GM12878 (cell line): Measurements from ENCODE around the gene ILKAP. TPM values are rescaled to one million over a fixed set of nuclear protein-coding genes. Genes with fewer than 3 reads are reported as not detected.

Experiments
- E2F4 ChIP-seq: IDR thresholded peaks from 2 replicates; pipeline ENCODE4 v1.6.1; 2012; ENCODE audit warnings: low read depth, low read length, improper control_type of control experiment
- ELK1 ChIP-seq: IDR thresholded peaks from 2 replicates; pipeline ENCODE4 v1.6.1; 2012; ENCODE audit warnings: low read depth, low read length, improper control_type of control experiment
- MEF2A ChIP-seq: IDR thresholded peaks from 2 replicates; pipeline ENCODE4 v1.6.1; 2011; ENCODE audit warnings: low read depth, mild to moderate bottlenecking, low read length, moderate library complexity; ENCODE audit not compliant: insufficient read depth
- STAT3 ChIP-seq: IDR thresholded peaks from 2 replicates; pipeline ENCODE4 v1.6.1; 2011; ENCODE audit warnings: low read depth, low read length, improper control_type of control experiment
- TAF1 ChIP-seq: IDR thresholded peaks from 2 replicates; pipeline ENCODE4 v1.6.1; 2011; ENCODE audit warnings: mild to moderate bottlenecking, low read depth, low read length, borderline replicate concordance
- ZBED1 ChIP-seq: IDR thresholded peaks from 2 replicates; pipeline ENCODE4 v1.6.1; 2016; ENCODE audit warnings: borderline replicate concordance
- ZNF687 ChIP-seq: fragments of 450-650 bp; IDR thresholded peaks from 2 replicates; pipeline ENCODE4 v1.6.1; 2017; ENCODE audit warnings: mild to moderate bottlenecking, moderate library complexity
- polyA plus RNA-seq, 11 experiments: library from polyadenylated mRNA; depleted of rRNA in 4 of 11; unstranded in 6 of 11; stranded (reverse) in 5 of 11; fragments of >200 nt; fragmentation: Nextera tagmentation in 4 of 11; fragmentation: Illumina TruSeq in 1 of 11; extraction: Ambion mirVana in 4 of 11; extraction: Trizol in 1 of 11; gene quantifications; 1 replicate in 1 of 11; 2 replicates in 10 of 11; pipeline versions ENCODE4 v1.2.1 to v1.2.3, GENCODE V29; 2011 to 2016; ENCODE audit warnings: inconsistent platforms in 2 of 11, missing spikeins in 2 of 11, low read depth in 1 of 11
- total RNA-seq, 4 experiments: library from RNA; depleted of rRNA in 3 of 4; stranded (reverse); fragments of >200 nt in 3 of 4; fragmentation: Illumina TruSeq in 1 of 4; extraction: Trizol in 1 of 4; gene quantifications; 2 replicates each; pipeline versions ENCODE4 v1.2.1 to v1.2.3, GENCODE V29; 2013 to 2021

The ILKAP gene
- total and polyA plus RNA-seq, 10 of the 15 experiments (the other 5 are each of a cell fraction or from before 2014, with no cell fraction given), result 4.2 to 65.3 (median 37.3) TPM

GRCh38 chr2:238166391-238167343 is 36.8 kb downstream of the ILKAP start (continued):
- TF ChIP-seq ZBED1 (no peak), ELK1 (no peak), E2F4 (no peak), MEF2A (no peak), TAF1 (no peak), ZNF687 (no peak), STAT3 (no peak)
